ENCODE measurements around the gene TRIM46. TPM values are rescaled to one million over a fixed set of nuclear protein-coding genes. Genes with fewer than 3 reads are reported as not detected.

Gene TRIM46
- total RNA-seq, 6 experiments from 2014 or later: 0.09 to 0.15 TPM; not detected in 4

DNA sequence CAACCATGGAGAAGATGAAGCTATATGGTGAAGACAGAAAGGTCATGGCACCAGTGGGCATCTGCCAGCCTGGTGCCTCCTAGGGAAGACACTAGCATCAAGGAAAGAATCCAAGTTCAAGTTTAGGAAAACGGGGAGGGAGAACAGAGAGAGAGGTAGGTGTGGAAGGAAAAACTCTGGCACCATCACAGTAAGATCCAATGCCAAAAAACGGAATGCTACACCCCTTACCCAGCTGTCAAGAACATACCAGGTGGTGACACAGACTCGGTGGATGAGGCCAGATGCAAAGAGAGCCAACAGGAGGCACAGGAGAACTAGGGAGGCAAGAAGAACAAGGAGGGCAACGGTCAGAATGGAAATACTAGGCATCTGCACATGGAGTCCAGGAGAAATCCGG is 4.1 kb upstream of the TRIM46 start:
- H3K9me3 ChIP-seq: no peaks in the 10 kb centered on the region
- DNase-seq (no peak), ATAC-seq (no peak)
- peaks cover 0 to 10% (median 5%) of the 10 kb centered on the region in 4 donors for H3K36me3 ChIP-seq
- peaks cover 0 to 7% (median 2%) of the 10 kb centered on the region in 4 donors for H3K4me1 ChIP-seq
- intact Hi-C loops (cut with DNase I): loop anchor here (5.0 kb wide), 1 partner anchor 77 kb away; no protein-coding TSS in a partner anchor
- no peak overlapping the region for H3K27ac ChIP-seq
- no peaks in the 10 kb centered on the region for H3K27me3 ChIP-seq
- 69% methylated on average over 5 of the region's 5 CpGs for WGBS (ENCODE audit: insufficient coverage, low coverage, low lambda C conversion rate, missing lambda C conversion rate)
- TF ChIP-seq POLR2A (IDR thresholded peaks at IDR 0.05): no peak
- no peak overlapping the region for H3K4me3 ChIP-seq

DNA sequence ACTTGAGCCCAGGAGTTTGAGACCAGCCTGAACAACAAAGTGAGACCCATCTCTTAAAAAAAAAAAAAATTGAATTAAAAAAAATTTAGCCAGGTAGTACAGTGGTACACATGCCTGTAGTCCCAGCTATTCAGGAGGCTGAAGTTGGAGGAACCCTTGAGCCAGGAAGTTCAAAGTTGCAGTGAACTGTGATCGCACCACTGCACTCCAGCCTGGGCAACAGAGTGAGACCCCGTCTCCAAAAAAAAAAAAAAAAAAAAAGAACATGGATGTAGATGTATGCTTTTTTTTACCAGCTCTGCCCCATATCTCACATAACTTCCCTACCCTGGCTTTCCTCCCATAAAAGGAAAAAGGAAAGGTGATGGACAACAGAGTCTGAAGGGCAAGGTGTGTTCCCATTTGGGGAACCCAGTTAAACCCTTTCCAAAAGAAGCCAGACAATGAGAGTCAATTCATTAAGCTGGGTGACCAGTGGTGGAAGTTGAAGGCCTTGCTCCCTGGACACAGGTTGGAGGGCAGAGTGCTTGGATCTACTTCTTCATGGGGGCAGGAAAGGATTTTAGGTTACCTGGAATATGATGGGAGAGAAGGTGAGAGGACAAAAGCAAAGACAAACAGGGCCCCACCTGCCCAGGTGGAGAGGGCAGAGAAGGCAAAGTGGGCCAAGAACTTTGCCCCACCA is 3.4 kb upstream of the TRIM46 start:
- H3K9me3 ChIP-seq: no peaks in the 10 kb centered on the region
- TF ChIP-seq POLR2A (IDR thresholded peaks at IDR 0.05) (no peak), CTCF (IDR thresholded peaks at IDR 0.05) (no peak)
- H3K4me1 ChIP-seq: peaks cover 0 to 7% (median 2%) of the 10 kb centered on the region in 4 donors
- intact Hi-C loops (cut with DNase I): no loop called here
- ATAC-seq: no peak
- DNase-seq: no peak
- no peaks in the 10 kb centered on the region for H3K27me3 ChIP-seq
- 100% methylated on average over 1 of the region's 2 CpGs for WGBS (ENCODE audit: insufficient coverage, low coverage, low lambda C conversion rate, missing lambda C conversion rate)
- peaks cover 0 to 10% (median 5%) of the 10 kb centered on the region in 4 donors for H3K36me3 ChIP-seq
- no peak overlapping the region for H3K4me3 ChIP-seq
- H3K27ac ChIP-seq: no peak overlapping the region

GRCh38 chr1:155170806-155171205 is 2.8 kb upstream of the TRIM46 start:
- Histone ChIP-seq H3K4me1 (peaks cover 0 to 7% (median 2%) of the 10 kb centered on the region in 4 donors), H3K36me3 (peaks cover 0 to 10% (median 5%) of the 10 kb centered on the region in 4 donors), H3K27me3 (no peaks in the 10 kb centered on the region), H3K4me3 (no peak overlapping the region), H3K27ac (no peak overlapping the region), H3K9me3 (no peaks in the 10 kb centered on the region)
- no peak for ATAC-seq
- no peak for DNase-seq
- 96% methylated on average over 7 of the region's 7 CpGs for WGBS (ENCODE audit: insufficient coverage, low coverage, low lambda C conversion rate, missing lambda C conversion rate)
- TF ChIP-seq POLR2A (IDR thresholded peaks at IDR 0.05) (no peak), CTCF (IDR thresholded peaks at IDR 0.05) (no peak)
- intact Hi-C loops (cut with DNase I): no loop called here

DNA sequence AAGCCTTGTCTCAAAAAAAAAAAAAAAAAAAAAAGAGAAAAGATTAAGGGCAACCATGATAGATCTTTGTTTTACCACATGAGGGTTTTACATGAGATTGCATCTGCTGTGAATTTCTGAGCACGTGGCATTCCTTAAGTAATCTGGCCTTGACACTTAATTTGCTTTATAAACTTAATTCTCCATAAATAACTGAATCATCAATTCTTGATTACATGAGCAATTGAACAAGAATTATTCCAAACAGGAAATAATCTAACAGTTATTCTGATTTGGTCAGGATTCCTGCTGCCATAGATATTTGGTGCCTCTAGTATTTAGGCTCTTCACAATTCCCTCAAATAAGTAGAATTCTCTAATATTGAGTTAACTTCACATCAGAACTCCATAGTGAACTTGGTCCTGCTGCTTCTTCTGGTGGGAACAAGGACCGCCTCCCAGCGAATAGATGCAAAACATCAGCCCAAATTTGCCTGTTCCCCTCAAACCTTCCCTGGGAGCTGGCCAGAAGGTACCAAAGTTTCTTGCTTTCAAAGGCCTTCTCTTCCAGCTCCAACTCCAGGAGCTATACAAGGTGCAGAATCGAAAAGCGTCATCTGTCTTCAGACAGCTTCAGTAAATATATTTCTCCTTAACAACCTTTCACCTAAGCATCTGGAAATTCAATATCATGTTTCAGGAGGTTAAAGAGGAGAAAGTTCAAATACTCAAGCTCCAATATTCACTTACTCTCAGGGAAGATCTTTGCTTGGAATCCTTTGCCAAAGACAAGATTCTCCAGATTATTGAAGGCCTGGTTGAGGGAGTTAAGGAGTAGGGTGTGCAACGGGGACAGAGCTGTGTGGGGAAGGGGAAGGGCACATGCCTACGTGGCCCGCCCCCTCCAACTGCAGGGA is 1.6 kb upstream of the TRIM46 start:
- intact Hi-C loops (cut with DNase I): no loop called here
- no peak for DNase-seq

More for the DNA sequence above, 1.6 kb upstream of the TRIM46 start:
- ATAC-seq: no peak
- WGBS (ENCODE audit: insufficient coverage, low coverage, low lambda C conversion rate, missing lambda C conversion rate): 38% methylated on average over 7 of the region's 8 CpGs
- Histone ChIP-seq H3K36me3 (peaks cover 0 to 10% (median 5%) of the 10 kb centered on the region in 4 donors), H3K27me3 (no peaks in the 10 kb centered on the region), H3K4me3 (peak overlapping the region; percentile 73 to 94 (median 87)), H3K9me3 (no peaks in the 10 kb centered on the region), H3K27ac (peak overlapping the region; percentile 73 to 87 (median 78)), H3K4me1 (peaks cover 0 to 7% (median 2%) of the 10 kb centered on the region in 4 donors)
- TF ChIP-seq CTCF (IDR thresholded peaks at IDR 0.05) (no peak), POLR2A (IDR thresholded peaks at IDR 0.05) (no peak)

Data from right lobe of liver (tissue), 6 donors.